GM06990 (cell line): ENCODE measurements around the gene GNPTG.

ENCODE experiments used
- DNase-seq: peaks from one replicate; pipeline ENCODE4 v3.0.0-alpha.2; 2011; ENCODE audit not compliant: insufficient read length; ENCODE audit errors: extremely low read depth
- H3K27me3 ChIP-seq: replicated peaks from 2 replicates; pipeline ENCODE4 v1.6.0; 2011; ENCODE audit warnings: low read length; ENCODE audit not compliant: control insufficient read depth, insufficient read depth
- H3K36me3 ChIP-seq: 2 replicates; pipeline ENCODE4 v1.5.1; 2011; ENCODE audit warnings: low read length; ENCODE audit not compliant: control insufficient read depth, insufficient read depth
- H3K4me3 ChIP-seq: replicated peaks from 2 replicates; pipeline ENCODE4 v1.5.1; 2011; ENCODE audit warnings: low read depth, mild to moderate bottlenecking, control low read depth, low read length
- CTCF ChIP-seq: IDR thresholded peaks from 2 replicates; pipeline ENCODE4 v1.5.1; 2011; ENCODE audit warnings: low read length, control low read depth, mild to moderate bottlenecking, inconsistent platforms; ENCODE audit not compliant: insufficient read depth, poor library complexity, severe bottlenecking

The GNPTG gene

DNA sequence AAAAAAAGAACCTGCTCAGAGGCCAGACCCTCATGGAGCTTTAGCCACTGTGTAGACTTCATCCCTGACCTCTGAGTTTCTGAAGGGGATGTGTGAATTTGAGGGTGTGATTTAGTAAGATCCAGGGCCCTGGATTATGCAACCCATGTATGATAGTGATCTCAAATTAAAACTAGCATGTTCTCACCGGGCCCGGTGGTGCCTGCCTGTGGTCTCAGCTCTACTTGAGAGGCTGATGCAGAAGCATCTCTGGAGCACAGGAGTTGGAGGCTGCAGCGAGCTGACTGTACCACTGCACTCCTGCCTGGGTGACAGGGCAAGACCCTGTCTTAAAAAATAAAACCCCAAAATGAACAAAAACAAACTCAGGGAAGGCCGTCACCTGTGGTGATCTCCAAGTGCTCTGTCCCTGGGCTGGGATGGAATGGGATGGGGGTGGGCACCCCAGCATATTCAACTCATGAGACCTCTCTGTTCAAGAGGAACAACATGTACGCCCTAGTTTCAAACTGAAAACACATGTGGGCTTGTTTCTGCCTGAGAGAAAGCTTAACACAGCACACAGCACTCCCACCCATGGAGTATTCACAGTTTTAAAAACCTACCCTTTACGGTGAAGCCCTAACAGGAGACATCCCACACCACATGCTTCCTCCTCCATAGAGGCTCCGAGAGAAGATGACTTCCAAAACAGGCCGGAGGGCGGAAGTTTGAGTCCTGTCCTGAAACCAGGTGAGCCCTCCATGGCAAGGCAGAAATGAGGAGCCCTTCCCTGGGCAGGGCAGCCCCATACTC is 30.1 kb downstream of the GNPTG start:
- H3K27me3 ChIP-seq, result no peaks in the 10 kb centered on the region
- no peak overlapping the region for H3K4me3 ChIP-seq
- no peak for TF ChIP-seq CTCF
- peaks cover 3% of the 10 kb centered on the region for H3K36me3 ChIP-seq
- DNase-seq, result no peak

GRCh38 chr16:1383556-1383955 is 31.8 kb downstream of the GNPTG start:
- H3K36me3 ChIP-seq, result peaks cover 7% of the 10 kb centered on the region
- no peaks in the 10 kb centered on the region for H3K27me3 ChIP-seq
- no peak for DNase-seq
- no peak for TF ChIP-seq CTCF
- no peak overlapping the region for H3K4me3 ChIP-seq

- DNase-seq, result no peak
- H3K36me3 ChIP-seq, result peaks cover 10% of the 10 kb centered on the region
- TF ChIP-seq CTCF, result no peak
- H3K4me3 ChIP-seq, result no peak overlapping the region
- no peaks in the 10 kb centered on the region for H3K27me3 ChIP-seq
Observed at GRCh38 chr16:1385232-1385631, 33.5 kb downstream of the GNPTG start.

DNA sequence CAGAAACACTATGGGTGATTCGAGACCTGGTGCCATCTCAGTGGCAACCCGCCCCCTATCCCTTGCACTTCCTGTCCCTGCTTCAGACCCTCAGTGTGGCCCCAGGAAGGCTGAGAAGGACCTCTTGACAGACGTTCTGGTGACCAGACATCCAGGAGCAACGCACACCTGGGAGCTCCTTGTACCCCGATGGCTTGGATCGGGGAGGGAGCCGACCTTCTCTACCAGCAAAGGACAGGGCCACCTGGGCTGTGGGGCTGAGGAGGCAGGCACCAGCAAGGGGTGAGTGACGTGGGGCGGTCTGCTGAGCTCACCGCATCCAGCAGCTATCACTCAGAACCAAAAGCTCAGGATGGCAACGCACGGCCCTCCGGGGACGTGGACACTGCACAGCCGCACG is 35.6 kb downstream of the GNPTG start:
- Histone ChIP-seq H3K36me3 (peaks cover 13% of the 10 kb centered on the region), H3K27me3 (no peaks in the 10 kb centered on the region), H3K4me3 (no peak overlapping the region)
- no peak for TF ChIP-seq CTCF
- no peak for DNase-seq

- DNase-seq, result no peak
- no peaks in the 10 kb centered on the region for H3K27me3 ChIP-seq
- no peak overlapping the region for H3K4me3 ChIP-seq
- peaks cover 15% of the 10 kb centered on the region for H3K36me3 ChIP-seq
- TF ChIP-seq CTCF, result no peak
Observed at GRCh38 chr16:1389762-1390161, 38.0 kb downstream of the GNPTG start.
